Astrocyte (in vitro differentiated cells and primary cell): Measurements from ENCODE around the gene CDH13.

Experiments
- EZH2 ChIP-seq: IDR thresholded peaks from 2 replicates; pipeline ENCODE4 v1.6.1; 2012; ENCODE audit warnings: mild to moderate bottlenecking, low read length, inconsistent platforms; ENCODE audit not compliant: insufficient read depth
- TF ChIP-seq, protein P1 (sequence below): IDR thresholded peaks from 2 replicates; pipeline ENCODE4 v1.5.1; 2011; ENCODE audit warnings: low read depth, mild to moderate bottlenecking, inconsistent platforms, low read length, moderate library complexity; ENCODE audit not compliant: insufficient read depth

DNA sequence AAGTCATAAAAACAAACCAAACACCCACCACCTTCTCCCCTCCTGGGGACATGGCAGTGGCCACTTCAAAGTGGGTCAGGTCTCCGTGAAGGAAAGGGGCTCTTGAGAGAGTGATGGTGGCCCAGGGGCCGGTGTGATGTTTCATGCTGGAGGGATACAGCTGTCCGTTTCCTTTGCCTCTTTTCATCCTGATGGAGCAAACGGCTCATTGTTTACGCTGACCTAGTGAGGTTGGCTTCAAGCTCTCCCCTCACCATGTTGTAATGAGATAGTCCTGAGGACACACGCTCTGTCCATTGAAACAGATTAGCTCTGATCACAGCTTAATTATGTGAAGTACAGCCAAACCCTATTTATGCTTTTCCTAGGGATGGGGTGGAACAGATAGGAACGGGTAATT, 34.2 kb downstream of the CDH13 start:
- TF ChIP-seq, protein P1, sequence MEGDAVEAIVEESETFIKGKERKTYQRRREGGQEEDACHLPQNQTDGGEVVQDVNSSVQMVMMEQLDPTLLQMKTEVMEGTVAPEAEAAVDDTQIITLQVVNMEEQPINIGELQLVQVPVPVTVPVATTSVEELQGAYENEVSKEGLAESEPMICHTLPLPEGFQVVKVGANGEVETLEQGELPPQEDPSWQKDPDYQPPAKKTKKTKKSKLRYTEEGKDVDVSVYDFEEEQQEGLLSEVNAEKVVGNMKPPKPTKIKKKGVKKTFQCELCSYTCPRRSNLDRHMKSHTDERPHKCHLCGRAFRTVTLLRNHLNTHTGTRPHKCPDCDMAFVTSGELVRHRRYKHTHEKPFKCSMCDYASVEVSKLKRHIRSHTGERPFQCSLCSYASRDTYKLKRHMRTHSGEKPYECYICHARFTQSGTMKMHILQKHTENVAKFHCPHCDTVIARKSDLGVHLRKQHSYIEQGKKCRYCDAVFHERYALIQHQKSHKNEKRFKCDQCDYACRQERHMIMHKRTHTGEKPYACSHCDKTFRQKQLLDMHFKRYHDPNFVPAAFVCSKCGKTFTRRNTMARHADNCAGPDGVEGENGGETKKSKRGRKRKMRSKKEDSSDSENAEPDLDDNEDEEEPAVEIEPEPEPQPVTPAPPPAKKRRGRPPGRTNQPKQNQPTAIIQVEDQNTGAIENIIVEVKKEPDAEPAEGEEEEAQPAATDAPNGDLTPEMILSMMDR: no peak
- no peak for TF ChIP-seq EZH2
